Mesothelial cell of epicardium (in vitro differentiated cells): ENCODE data around the gene FOXN3. TPM values are rescaled to one million over a fixed set of nuclear protein-coding genes. Genes with fewer than 3 reads are reported as not detected.

Source experiments
- DNase-seq, 2 experiments: peaks; one replicate each; pipeline ENCODE4 v3.0.0; 2021; ENCODE audit warnings: low spot score in 2 of 2; ENCODE audit not compliant: unreplicated experiment in 2 of 2
- H3K27ac Mint-ChIP-seq: 2 replicates; pipeline ENCODE4 v1.8.0; 2021; ENCODE audit warnings: mixed read lengths
- H3K27me3 Mint-ChIP-seq: 2 replicates; pipeline ENCODE4 v1.8.0; 2021; ENCODE audit warnings: low read depth, mixed read lengths
- H3K36me3 Mint-ChIP-seq: 2 replicates; pipeline ENCODE4 v1.8.0; 2021; ENCODE audit warnings: mixed read lengths
- H3K4me1 Mint-ChIP-seq: 2 replicates; pipeline ENCODE4 v1.8.0; 2021; ENCODE audit warnings: mixed read lengths
- H3K4me3 Mint-ChIP-seq: 2 replicates; pipeline ENCODE4 v1.8.0; 2021; ENCODE audit warnings: mild to moderate bottlenecking, moderate library complexity, mixed read lengths
- H3K9me3 Mint-ChIP-seq: 2 replicates; pipeline ENCODE4 v1.8.0; 2021; ENCODE audit warnings: mixed read lengths
- CTCF ChIP-seq: fragments of 200-600 bp; sonication (generic); IDR thresholded peaks from one replicate; pipeline ENCODE4 v1.5.0; 2021; ENCODE audit warnings: antibody characterized with exemption; ENCODE audit not compliant: unreplicated experiment
- total RNA-seq: library from RNA; stranded (reverse); gene quantifications from 3 replicates; pipeline ENCODE4 v1.2.1, GENCODE V29; 2021

Gene FOXN3
- total RNA-seq, 1 donor from 2014 or later: 124 TPM

GRCh38 chr14:89419973-89420482 is 3.0 kb upstream of the FOXN3 start:
- DNase-seq: no peak
- no peaks in the 10 kb centered on the region for H3K27me3 Mint-ChIP-seq
- H3K9me3 Mint-ChIP-seq: no peaks in the 10 kb centered on the region
- H3K4me3 Mint-ChIP-seq: no peak overlapping the region
- no peak overlapping the region for H3K27ac Mint-ChIP-seq
- H3K4me1 Mint-ChIP-seq: peaks cover 65% of the 10 kb centered on the region
- TF ChIP-seq CTCF: no peak
- H3K36me3 Mint-ChIP-seq: no peaks in the 10 kb centered on the region

- peaks cover 61% of the 10 kb centered on the region for H3K4me1 Mint-ChIP-seq
- H3K27me3 Mint-ChIP-seq: no peaks in the 10 kb centered on the region
- TF ChIP-seq CTCF: no peak
- H3K4me3 Mint-ChIP-seq: peak overlapping the region; percentile 27
- no peak for DNase-seq
- no peak overlapping the region for H3K27ac Mint-ChIP-seq
- H3K9me3 Mint-ChIP-seq: no peaks in the 10 kb centered on the region
- H3K36me3 Mint-ChIP-seq: no peaks in the 10 kb centered on the region
Measured at GRCh38 chr14:89418976-89419375, 1.9 kb upstream of the FOXN3 start.

- no peaks in the 10 kb centered on the region for H3K27me3 Mint-ChIP-seq
- H3K4me1 Mint-ChIP-seq: peaks cover 55% of the 10 kb centered on the region
- no peaks in the 10 kb centered on the region for H3K36me3 Mint-ChIP-seq
- no peak for TF ChIP-seq CTCF
- no peaks in the 10 kb centered on the region for H3K9me3 Mint-ChIP-seq
- H3K27ac Mint-ChIP-seq: peak overlapping the region; percentile 39
- no peak overlapping the region for H3K4me3 Mint-ChIP-seq
- DNase-seq: no peak
Measured at GRCh38 chr14:89418452-89418851, 1.4 kb upstream of the FOXN3 start.

GRCh38 chr14:89417465-89418225 is 612 bp upstream of the FOXN3 start:
- no peaks in the 10 kb centered on the region for H3K9me3 Mint-ChIP-seq
- peak; percentile 57 for TF ChIP-seq CTCF
- DNase-seq: peak in 1 of 2 experiments; percentile 60
- no peaks in the 10 kb centered on the region for H3K27me3 Mint-ChIP-seq
- peaks cover 5% of the 10 kb centered on the region for H3K36me3 Mint-ChIP-seq
- peaks cover 48% of the 10 kb centered on the region for H3K4me1 Mint-ChIP-seq
- H3K27ac Mint-ChIP-seq: peak overlapping the region; percentile 89
- peak overlapping the region; percentile 83 for H3K4me3 Mint-ChIP-seq

GRCh38 chr14:89416002-89416995 is 734 bp downstream of the FOXN3 start:
- Mint-ChIP-seq H3K4me3 (peak overlapping the region; percentile 96), H3K4me1 (peaks cover 41% of the 10 kb centered on the region), H3K27ac (peak overlapping the region; percentile 98), H3K9me3 (no peaks in the 10 kb centered on the region), H3K27me3 (no peaks in the 10 kb centered on the region), H3K36me3 (peaks cover 15% of the 10 kb centered on the region)
- no peak for TF ChIP-seq CTCF
- DNase-seq: peak; percentile 94 to 100
